Neutrophil (primary cell): ENCODE results near the gene CFAP61.
A peak's percentile ranks its signal among the peaks of the same experiment; 100 is the strongest.

Experiments used
- H3K27ac ChIP-seq: fragments of 200-600 bp; sonication (generic); 2 replicates; pipeline ENCODE4 v1.5.1; 2016; ENCODE audit warnings: mild to moderate bottlenecking, moderate library complexity
- H3K27me3 ChIP-seq: fragments of 200-600 bp; sonication (generic); 2 replicates; pipeline ENCODE4 v1.6.0; 2016; ENCODE audit warnings: mild to moderate bottlenecking
- H3K36me3 ChIP-seq: fragments of 200-600 bp; sonication (generic); 2 replicates; pipeline ENCODE4 v1.5.1; 2017
- H3K4me1 ChIP-seq, 2 experiments: fragments of 200-600 bp in 1 of 2; sonication (generic) in 1 of 2; 1 replicate in 1 of 2; 2 replicates in 1 of 2; pipeline versions ENCODE4 v1.5.1 to v1.6.1; 2013 to 2016; ENCODE audit warnings: low read depth in 1 of 2, low read length in 1 of 2, mild to moderate bottlenecking in 1 of 2, moderate library complexity in 1 of 2; ENCODE audit not compliant: control insufficient read depth in 1 of 2, insufficient read depth in 1 of 2
- H3K4me3 ChIP-seq, 2 experiments: fragments of 200-600 bp in 1 of 2; sonication (generic) in 1 of 2; 1 replicate in 1 of 2; 2 replicates in 1 of 2; pipeline ENCODE4 v1.5.1; 2013 to 2016; ENCODE audit warnings: low read depth in 1 of 2, low read length in 1 of 2, mild to moderate bottlenecking in 1 of 2, moderate library complexity in 1 of 2
- H3K9me3 ChIP-seq: fragments of 200-600 bp; sonication (generic); 2 replicates; pipeline ENCODE4 v1.5.1; 2016
- CTCF ChIP-seq: fragments of 200-600 bp; sonication (generic); IDR thresholded peaks from 2 replicates; pipeline ENCODE4 v1.5.1; 2016; ENCODE audit warnings: antibody characterized with exemption

Gene CFAP61

DNA sequence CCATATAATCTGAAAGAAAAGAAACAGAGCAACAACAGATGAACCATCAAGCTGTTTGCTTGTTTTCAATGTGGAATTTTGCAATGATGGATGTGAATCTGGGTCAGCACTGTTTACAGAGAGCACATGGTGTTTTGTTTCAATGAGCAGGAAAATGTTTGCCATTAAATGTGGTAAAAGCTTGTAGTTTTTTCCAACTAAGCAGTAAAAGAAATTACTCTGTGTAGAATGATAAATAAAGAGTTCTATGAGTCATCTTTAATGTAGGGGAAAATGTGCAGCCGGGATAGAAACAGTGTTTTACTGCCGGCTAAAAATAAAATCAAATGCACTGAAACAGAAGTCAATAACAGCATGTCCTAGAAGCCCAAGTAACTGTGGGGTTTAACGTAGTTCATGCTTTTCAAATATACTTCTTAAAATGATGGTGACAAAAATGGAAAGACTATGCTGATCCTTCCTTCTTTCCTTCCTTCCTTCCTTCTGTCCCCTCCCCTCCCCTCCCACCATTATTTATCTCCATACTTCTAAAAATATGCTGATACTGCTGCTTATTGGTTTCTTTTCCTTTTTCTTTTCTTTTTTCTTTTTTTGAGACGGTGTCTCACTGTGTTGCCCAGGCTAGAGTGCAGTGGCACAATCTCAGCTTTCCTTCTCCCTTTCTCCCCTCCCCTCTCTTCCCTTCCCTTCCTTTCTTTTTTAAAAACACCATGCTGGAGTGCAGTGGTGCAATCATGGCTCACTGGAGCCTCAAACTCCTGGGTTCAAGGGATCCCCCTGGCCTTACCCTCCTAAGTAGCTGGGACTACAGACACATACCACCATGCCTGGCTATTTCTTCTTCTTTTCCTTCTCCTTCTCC lies 41.5 kb upstream of the CFAP61 start:
- H3K4me3 ChIP-seq: no peak overlapping the region
- no peak for TF ChIP-seq CTCF
- H3K27me3 ChIP-seq: no peaks in the 10 kb centered on the region
- H3K27ac ChIP-seq: no peak overlapping the region
- H3K4me1 ChIP-seq: no peaks in the 10 kb centered on the region
- H3K9me3 ChIP-seq: no peaks in the 10 kb centered on the region
- no peaks in the 10 kb centered on the region for H3K36me3 ChIP-seq

- no peaks in the 10 kb centered on the region for H3K9me3 ChIP-seq
- no peak overlapping the region for H3K27ac ChIP-seq
- H3K4me3 ChIP-seq: no peak overlapping the region
- H3K27me3 ChIP-seq: no peaks in the 10 kb centered on the region
- no peak for TF ChIP-seq CTCF
- H3K36me3 ChIP-seq: no peaks in the 10 kb centered on the region
- peaks cover 4 to 9% of the 10 kb centered on the region in 2 experiments for H3K4me1 ChIP-seq
Measured at GRCh38 chr20:20012541-20012940, 39.8 kb upstream of the CFAP61 start.

DNA sequence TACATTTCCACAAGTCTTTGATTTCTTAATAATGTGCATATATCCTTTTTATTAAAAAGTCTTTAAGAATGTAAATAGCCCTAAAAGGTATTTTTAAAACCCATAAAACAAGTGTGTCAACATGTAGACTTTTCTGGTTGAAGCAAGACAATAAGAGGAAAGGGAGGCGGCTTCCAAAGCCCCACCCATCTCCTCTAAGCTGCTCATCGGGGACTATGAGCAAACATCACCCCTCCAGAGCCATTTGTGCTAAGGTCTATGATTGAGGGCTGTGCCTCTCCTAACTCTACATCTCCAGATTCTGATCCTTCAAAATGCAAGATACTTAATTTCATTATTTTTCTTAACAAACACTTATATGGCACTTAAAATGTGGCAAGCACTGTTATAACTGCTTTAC lies 37.7 kb upstream of the CFAP61 start:
- no peak overlapping the region for H3K27ac ChIP-seq
- H3K4me1 ChIP-seq: peaks cover 9 to 14% of the 10 kb centered on the region in 2 experiments
- H3K9me3 ChIP-seq: no peaks in the 10 kb centered on the region
- no peaks in the 10 kb centered on the region for H3K27me3 ChIP-seq
- no peak overlapping the region for H3K4me3 ChIP-seq
- no peaks in the 10 kb centered on the region for H3K36me3 ChIP-seq
- TF ChIP-seq CTCF: no peak

DNA sequence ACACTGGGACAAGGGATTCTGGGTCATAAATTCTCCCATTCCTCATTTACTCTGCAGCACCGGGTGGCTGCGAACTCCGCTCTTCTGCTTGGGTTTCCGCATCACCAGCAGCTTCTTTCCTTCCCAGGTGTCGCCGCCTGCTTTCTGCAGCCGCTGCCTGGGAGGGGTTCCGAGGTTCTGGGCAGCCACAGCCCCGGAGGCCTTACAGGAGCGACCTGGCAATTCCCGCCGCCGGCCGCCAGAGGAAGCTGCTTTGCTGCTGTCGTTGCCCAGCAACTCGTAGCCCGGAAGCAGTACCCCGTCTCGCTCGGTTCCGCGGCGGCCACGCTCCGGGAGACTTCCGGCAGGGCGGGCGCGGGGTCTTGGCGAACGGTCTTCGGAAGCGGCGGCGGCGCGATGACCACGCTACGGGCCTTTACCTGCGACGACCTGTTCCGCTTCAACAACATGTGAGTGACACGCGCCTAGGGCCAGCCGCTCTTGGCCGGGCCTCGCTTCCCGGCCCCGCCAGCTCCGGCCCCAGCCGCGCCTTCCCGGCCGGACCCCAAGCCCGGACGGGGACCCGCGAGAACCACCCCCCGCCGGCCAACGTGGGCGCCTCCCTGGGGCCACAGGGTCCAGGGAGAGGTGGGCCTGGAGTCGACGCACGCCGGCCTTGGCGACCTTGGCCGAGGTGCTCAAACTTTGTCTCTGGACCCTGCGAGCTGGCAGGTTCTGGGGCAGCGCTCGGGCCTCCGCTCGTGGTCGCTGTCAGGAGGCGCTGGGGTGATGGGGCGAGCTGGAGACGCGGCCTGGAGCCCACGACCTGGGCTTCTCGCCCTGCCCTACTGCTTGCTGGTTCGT lies 35.1 kb upstream of the CFAP61 start, which contains the start of gene NAA20:
TSS of gene NAA20 (plus strand) at position 362 of the 843 bp plus-strand sequence. CDS start at position 397, 35 bp downstream.
- Histone ChIP-seq H3K4me3 (peak within 1 kb of the TSS; percentile 67 to 75), H3K27me3 (no peaks in the 10 kb centered on the region), H3K4me1 (peaks cover 9 to 19% of the 10 kb centered on the region in 2 experiments), H3K36me3 (no peaks in the 10 kb centered on the region), H3K27ac (peak within 1 kb of the TSS; percentile 69), H3K9me3 (no peaks in the 10 kb centered on the region)
- TF ChIP-seq CTCF: peak; percentile 79

DNA sequence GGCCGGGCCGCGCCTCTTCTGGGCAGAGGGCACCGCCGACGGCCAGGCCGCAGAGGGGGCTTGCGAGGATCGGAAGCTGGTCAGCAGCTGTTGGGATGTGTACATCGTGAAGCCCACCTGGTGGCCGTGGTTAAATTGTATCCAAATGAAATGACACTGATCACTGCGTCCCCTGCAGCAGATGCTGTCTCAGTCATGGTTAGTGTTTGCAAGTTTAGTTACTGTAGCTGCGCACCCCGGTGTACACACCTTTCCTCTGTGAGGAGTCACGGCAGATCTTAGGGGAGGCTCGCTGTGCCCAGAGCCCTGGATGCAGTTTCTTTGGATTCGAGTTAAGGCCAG lies 34.5 kb upstream of the CFAP61 start:
- peaks cover 9 to 19% of the 10 kb centered on the region in 2 experiments for H3K4me1 ChIP-seq
- H3K9me3 ChIP-seq: no peaks in the 10 kb centered on the region
- no peak for TF ChIP-seq CTCF
- H3K27me3 ChIP-seq: no peaks in the 10 kb centered on the region
- peaks cover 3% of the 10 kb centered on the region for H3K36me3 ChIP-seq
- H3K4me3 ChIP-seq: peak overlapping the region; percentile 67 to 75
- H3K27ac ChIP-seq: peak overlapping the region; percentile 69
